Natural killer cell (primary cell): ENCODE data around the gene SLC1A2. TPM values are rescaled to one million over a fixed set of nuclear protein-coding genes. Genes with fewer than 3 reads are reported as not detected.

Experiments used
- ATAC-seq, 3 donors: fragments of 150-1000 bp in 2 of 3; fragments of 200-7000 bp in 1 of 3; cut with Tn5 transposase; 1 replicate in 1 of 3; 2 replicates in 2 of 3; pipeline ENCODE4 v1.10.0; 2021; ENCODE audit warnings: mild to moderate bottlenecking in 2 of 3, moderate library complexity in 2 of 3
- DNase-seq, 2 donors: peaks; one replicate each; pipeline versions ENCODE4 v3.0.0 to v3.0.0-alpha.2; 2013 to 2021; ENCODE audit warnings: mixed read lengths in 1 of 2
- H3K27ac ChIP-seq: one replicate; pipeline ENCODE4 v1.5.1; 2013; ENCODE audit warnings: mild to moderate bottlenecking, low read length
- H3K27me3 ChIP-seq: one replicate; pipeline ENCODE4 v1.6.1; 2013; ENCODE audit warnings: low read length; ENCODE audit not compliant: control insufficient read depth, insufficient read depth
- H3K36me3 ChIP-seq: one replicate; pipeline ENCODE4 v1.6.1; 2013; ENCODE audit warnings: low read length; ENCODE audit not compliant: control insufficient read depth, insufficient read depth
- H3K4me1 ChIP-seq: one replicate; pipeline ENCODE4 v1.6.1; 2013; ENCODE audit warnings: low read length; ENCODE audit not compliant: control insufficient read depth, insufficient read depth
- H3K4me3 ChIP-seq: one replicate; pipeline ENCODE4 v1.5.1; 2013; ENCODE audit warnings: low read length
- H3K9me3 ChIP-seq: one replicate; pipeline ENCODE4 v1.6.1; 2013; ENCODE audit warnings: low read length; ENCODE audit not compliant: control insufficient read depth, insufficient read depth
- H3K27ac Mint-ChIP-seq, 2 donors: one replicate each; pipeline ENCODE4 v1.8.0; 2022; ENCODE audit warnings: mild to moderate bottlenecking in 2 of 2, mixed read lengths in 2 of 2, moderate library complexity in 1 of 2
- H3K27me3 Mint-ChIP-seq, 2 donors: one replicate each; pipeline ENCODE4 v1.8.0; 2022; ENCODE audit warnings: low read depth in 2 of 2, mixed read lengths in 2 of 2
- H3K36me3 Mint-ChIP-seq: one replicate; pipeline ENCODE4 v1.8.0; 2022; ENCODE audit warnings: mixed read lengths
- H3K4me1 Mint-ChIP-seq, 2 donors: one replicate each; pipeline ENCODE4 v1.8.0; 2022; ENCODE audit warnings: mixed read lengths in 2 of 2
- H3K4me3 Mint-ChIP-seq: one replicate; pipeline ENCODE4 v1.8.0; 2022; ENCODE audit warnings: mild to moderate bottlenecking, moderate library complexity, mixed read lengths
- H3K9me3 Mint-ChIP-seq, 2 donors: one replicate each; pipeline ENCODE4 v1.8.0; 2022; ENCODE audit warnings: mixed read lengths in 2 of 2
- WGBS: methylation state at CpG from one replicate; pipeline ENCODE4 v1.1.7; 2013; ENCODE audit warnings: missing lambda C conversion rate; ENCODE audit not compliant: insufficient coverage; 5-methylcytosine and 5-hydroxymethylcytosine counted together
- intact Hi-C: fragments of 100-400 bp; cut with micrococcal nuclease; formaldehyde crosslinking; loops from one replicate; pipeline ENCODE4 v1.14.2; 2022
- total RNA-seq, 4 donors: library from RNA; stranded (reverse); fragments of 120-200 nt in 1 of 4; gene quantifications; one replicate each; pipeline versions ENCODE4 v1.2.3 to v1.2.4, GENCODE V29; 2013 to 2022
- TF ChIP-seq, protein P1 (sequence below): fragments of 200-600 bp; IDR thresholded peaks from one replicate; pipeline ENCODE4 v1.8.0; 2022; ENCODE audit warnings: antibody characterized with exemption

The SLC1A2 gene
- total RNA-seq, 3 donors from 2014 or later (not counting 1 experiment from before 2014, with no cell fraction given), result 0.02 TPM; not detected in 2

DNA sequence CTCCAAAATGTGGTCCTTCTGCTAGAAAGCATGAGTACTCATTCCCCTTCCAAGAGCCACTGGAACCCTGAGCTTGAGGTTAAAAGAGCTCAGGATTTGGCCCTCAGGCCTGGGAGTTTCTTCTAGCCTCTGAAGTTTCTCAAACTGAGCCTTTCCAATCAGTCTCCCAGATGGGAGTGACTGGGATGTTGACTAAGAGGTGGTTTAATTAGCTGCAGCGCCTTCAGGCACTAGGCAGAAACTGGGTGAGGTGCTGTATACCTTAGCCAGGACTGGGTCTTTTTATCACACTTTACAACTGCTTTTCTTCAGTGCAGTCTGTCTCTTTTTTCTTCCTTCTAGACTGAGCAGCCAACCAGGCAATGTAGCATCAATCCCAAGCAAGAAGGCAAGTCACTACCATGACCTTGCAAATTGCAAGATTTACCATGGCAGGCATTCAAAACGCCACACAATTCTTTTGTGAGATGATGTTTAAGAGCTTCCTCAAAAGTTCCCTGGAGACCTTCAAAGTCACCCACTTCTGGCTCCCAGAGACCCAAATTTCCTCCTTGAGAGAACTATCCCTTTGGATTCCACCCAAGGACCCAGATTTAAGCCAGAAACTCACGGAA, 93.0 kb downstream of the SLC1A2 start:
- no peaks in the 10 kb centered on the region for H3K36me3 ChIP-seq
- 95% methylated on average over 3 of the region's 3 CpGs for WGBS
- Mint-ChIP-seq H3K9me3 (no peaks in the 10 kb centered on the region), H3K4me1 (peaks cover 17 to 19% of the 10 kb centered on the region in 2 donors), H3K36me3 (no peaks in the 10 kb centered on the region), H3K27ac (no peak overlapping the region), H3K27me3 (peaks cover 3 to 14% of the 10 kb centered on the region in 2 donors), H3K4me3 (no peak overlapping the region)
- no peak overlapping the region for H3K4me3 ChIP-seq
- intact Hi-C loops, result no loop called here
- no peaks in the 10 kb centered on the region for H3K27me3 ChIP-seq
- ATAC-seq (no peak), DNase-seq (no peak)
- peaks cover 19% of the 10 kb centered on the region for H3K4me1 ChIP-seq
- TF ChIP-seq, protein P1, sequence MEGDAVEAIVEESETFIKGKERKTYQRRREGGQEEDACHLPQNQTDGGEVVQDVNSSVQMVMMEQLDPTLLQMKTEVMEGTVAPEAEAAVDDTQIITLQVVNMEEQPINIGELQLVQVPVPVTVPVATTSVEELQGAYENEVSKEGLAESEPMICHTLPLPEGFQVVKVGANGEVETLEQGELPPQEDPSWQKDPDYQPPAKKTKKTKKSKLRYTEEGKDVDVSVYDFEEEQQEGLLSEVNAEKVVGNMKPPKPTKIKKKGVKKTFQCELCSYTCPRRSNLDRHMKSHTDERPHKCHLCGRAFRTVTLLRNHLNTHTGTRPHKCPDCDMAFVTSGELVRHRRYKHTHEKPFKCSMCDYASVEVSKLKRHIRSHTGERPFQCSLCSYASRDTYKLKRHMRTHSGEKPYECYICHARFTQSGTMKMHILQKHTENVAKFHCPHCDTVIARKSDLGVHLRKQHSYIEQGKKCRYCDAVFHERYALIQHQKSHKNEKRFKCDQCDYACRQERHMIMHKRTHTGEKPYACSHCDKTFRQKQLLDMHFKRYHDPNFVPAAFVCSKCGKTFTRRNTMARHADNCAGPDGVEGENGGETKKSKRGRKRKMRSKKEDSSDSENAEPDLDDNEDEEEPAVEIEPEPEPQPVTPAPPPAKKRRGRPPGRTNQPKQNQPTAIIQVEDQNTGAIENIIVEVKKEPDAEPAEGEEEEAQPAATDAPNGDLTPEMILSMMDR, result no peak
- H3K9me3 ChIP-seq, result no peaks in the 10 kb centered on the region
- no peak overlapping the region for H3K27ac ChIP-seq

DNA sequence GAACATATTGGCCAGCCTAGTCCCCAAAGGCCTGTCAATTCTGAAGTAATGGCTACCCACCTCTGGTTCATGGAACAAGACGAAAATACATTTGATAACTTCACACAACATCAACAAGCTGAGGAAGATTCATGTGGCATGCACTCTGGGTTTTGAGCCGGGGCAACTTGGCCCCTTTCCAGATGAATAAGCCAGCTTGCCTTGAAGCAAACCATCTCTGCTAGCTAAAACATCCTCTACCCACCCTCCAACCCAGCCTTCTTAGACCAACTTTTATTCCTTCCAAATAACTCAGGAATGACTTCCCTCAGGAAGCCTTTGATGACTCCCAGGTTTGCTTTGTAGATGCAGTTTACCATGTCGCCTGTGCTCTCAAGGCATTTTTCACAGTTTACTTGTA, 94.4 kb downstream of the SLC1A2 start:
- H3K4me1 Mint-ChIP-seq, result peaks cover 3 to 5% of the 10 kb centered on the region in 2 donors
- Histone ChIP-seq H3K27me3 (no peaks in the 10 kb centered on the region), H3K9me3 (no peaks in the 10 kb centered on the region), H3K36me3 (no peaks in the 10 kb centered on the region), H3K4me3 (no peak overlapping the region), H3K4me1 (peaks cover 5% of the 10 kb centered on the region), H3K27ac (no peak overlapping the region)
- H3K9me3 Mint-ChIP-seq, result no peaks in the 10 kb centered on the region
- TF ChIP-seq, protein P1, result no peak
- H3K36me3 Mint-ChIP-seq, result no peaks in the 10 kb centered on the region
- no peak overlapping the region for H3K27ac Mint-ChIP-seq
- ATAC-seq (no peak), DNase-seq (no peak)
- no peak overlapping the region for H3K4me3 Mint-ChIP-seq
- H3K27me3 Mint-ChIP-seq, result peaks cover 8 to 14% of the 10 kb centered on the region in 2 donors
- intact Hi-C loops, result no loop called here
- 91% methylated on average over 3 of the region's 3 CpGs for WGBS

DNA sequence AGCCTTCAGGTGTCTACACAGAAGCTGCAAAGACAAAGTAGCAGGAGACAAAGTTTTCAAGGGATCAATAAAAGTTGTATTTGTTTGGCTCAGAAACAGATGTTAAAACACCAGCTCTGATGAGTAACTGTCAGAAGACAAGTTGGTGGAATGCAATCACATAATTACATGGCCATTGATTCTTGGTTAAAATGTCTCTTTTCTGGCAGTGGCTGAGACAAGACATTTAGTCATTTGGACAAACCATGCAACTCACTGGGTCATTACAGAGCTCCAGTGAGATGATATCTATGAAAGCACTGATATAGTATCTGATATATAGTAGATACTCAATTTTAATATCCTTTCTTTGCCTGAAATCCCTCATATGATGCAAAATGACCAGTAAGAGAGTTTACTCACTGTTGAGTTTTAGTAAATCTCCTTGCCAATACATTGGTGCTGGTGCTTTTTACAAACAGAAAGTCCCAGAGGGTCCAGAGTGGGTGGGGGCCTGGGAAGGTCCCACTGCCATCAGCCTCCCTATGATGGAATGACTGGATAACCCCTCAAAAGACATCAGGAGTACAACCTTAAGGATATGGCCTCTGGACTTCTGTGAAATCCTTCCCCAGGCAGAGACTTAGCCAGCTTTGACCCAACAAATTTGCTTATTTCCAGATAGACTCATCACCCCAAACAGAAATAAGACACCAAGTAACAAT, 95.0 kb downstream of the SLC1A2 start:
- Histone ChIP-seq H3K4me3 (no peak overlapping the region), H3K27me3 (no peaks in the 10 kb centered on the region), H3K4me1 (no peaks in the 10 kb centered on the region), H3K9me3 (no peaks in the 10 kb centered on the region), H3K27ac (no peak overlapping the region), H3K36me3 (no peaks in the 10 kb centered on the region)
- H3K36me3 Mint-ChIP-seq, result no peaks in the 10 kb centered on the region
- no peaks in the 10 kb centered on the region for H3K4me1 Mint-ChIP-seq
- TF ChIP-seq, protein P1, result no peak
- no peak overlapping the region for H3K4me3 Mint-ChIP-seq
- H3K9me3 Mint-ChIP-seq, result no peaks in the 10 kb centered on the region
- peaks cover 8 to 14% of the 10 kb centered on the region in 2 donors for H3K27me3 Mint-ChIP-seq
- no peak overlapping the region for H3K27ac Mint-ChIP-seq
- DNase-seq, result no peak
- intact Hi-C loops, result no loop called here
- ATAC-seq, result no peak
